ENCODE measurements around the gene CBX7.

GRCh38 chr22:39087881-39088684, 64.4 kb downstream of the CBX7 start:
- no peak for TF ChIP-seq CTCF (IDR thresholded peaks at IDR 0.05; ENCODE audit: extremely low read depth in 1 of 2, insufficient read depth in 1 of 2, low read depth in 1 of 2, low read length in 2 of 2)
- TF ChIP-seq EZH2 (IDR thresholded peaks at IDR 0.05; ENCODE audit: borderline replicate concordance, low read depth, low read length, severe bottlenecking): no peak
- TF ChIP-seq POLR2AphosphoS5 (IDR thresholded peaks at IDR 0.05; ENCODE audit: insufficient read depth, low read depth, low read length): no peak
- TF ChIP-seq JUN (IDR thresholded peaks at IDR 0.05; ENCODE audit: borderline replicate concordance, insufficient read depth, insufficient read length, low read depth): no peak

All from endothelial cell of umbilical vein (primary cell).